ENCODE results near the gene ANKEF1. TPM values are rescaled to one million over a fixed set of nuclear protein-coding genes. Genes with fewer than 3 reads are reported as not detected.

The ANKEF1 gene
- total RNA-seq, 1 experiment from 2014 or later = 8.3 TPM

DNA sequence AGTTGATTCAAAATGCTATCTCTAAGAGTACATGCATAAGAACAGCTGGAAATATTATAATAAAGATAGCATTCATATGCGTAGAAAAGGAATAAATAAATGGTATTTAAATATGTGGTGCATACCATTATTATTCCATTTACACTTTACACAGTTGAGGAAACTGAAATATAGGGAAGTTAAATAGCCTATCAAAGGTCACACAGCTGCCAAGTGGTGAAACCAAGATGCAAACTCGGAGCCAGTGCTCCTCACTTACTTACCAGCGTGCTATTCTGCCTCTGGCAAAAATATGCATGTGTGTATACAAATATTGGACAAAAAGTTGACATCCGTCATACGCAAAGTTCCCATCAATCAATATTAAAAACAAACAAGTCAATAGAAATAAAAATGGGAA, 22.3 kb upstream of the ANKEF1 start:
- no peaks in the 10 kb centered on the region for H3K79me2 ChIP-seq (ENCODE audit: insufficient read depth, low read length)
- Mint-ChIP-seq H3K9me3 (no peaks in the 10 kb centered on the region), H3K4me1 (peaks cover 0 to 2% of the 10 kb centered on the region in 2 experiments; a peak in 2 of 4 replicates), H3K27ac (no peak overlapping the region), H3K27me3 (ENCODE audit: low read depth) (no peaks in the 10 kb centered on the region), H3K36me3 (ENCODE audit: insufficient read depth in 1 of 3, low read depth in 3 of 3) (no peaks in the 10 kb centered on the region), H3K4me3 (no peak overlapping the region)
- no peak overlapping the region for H3K56ac ChIP-seq (ENCODE audit: insufficient read length, low read depth, low read length)
- H3K4me1 ChIP-seq (ENCODE audit: insufficient read depth, low read length) = no peaks in the 10 kb centered on the region
- no peak overlapping the region for H2BK5ac ChIP-seq (ENCODE audit: insufficient read length, low read length)
- H3K23me2 ChIP-seq (ENCODE audit: insufficient read length, low read depth, low read length, poor library complexity, severe bottlenecking) = no peaks in the 10 kb centered on the region
- H3K4me2 ChIP-seq (ENCODE audit: insufficient read depth, insufficient read length, low read length) = no peak overlapping the region
- H3K23ac ChIP-seq (ENCODE audit: insufficient read length, low read depth, low read length) = no peak overlapping the region
- no peaks in the 10 kb centered on the region for H3K79me1 ChIP-seq (ENCODE audit: insufficient read depth, low read depth, low read length, poor library complexity, severe bottlenecking)
- H3K14ac ChIP-seq (ENCODE audit: insufficient read depth, low read length) = no peak overlapping the region
- DNase-seq = no peak
- no peaks in the 10 kb centered on the region for H4K20me1 ChIP-seq (ENCODE audit: control insufficient read depth, insufficient read depth, insufficient read length)
- no peak overlapping the region for H3T11ph ChIP-seq (ENCODE audit: low read length)
- H3K27me3 ChIP-seq (ENCODE audit: insufficient read depth, low read length) = no peaks in the 10 kb centered on the region
- H3K9ac ChIP-seq (ENCODE audit: extremely low read depth, insufficient read length, low read length) = no peak overlapping the region
- no peaks in the 10 kb centered on the region for H3K9me3 ChIP-seq (ENCODE audit: control insufficient read depth, low read depth, low read length)
- H2BK120ac ChIP-seq (ENCODE audit: low read depth, low read length, poor library complexity, severe bottlenecking) = no peak overlapping the region
- no peak overlapping the region for H2AK5ac ChIP-seq (ENCODE audit: insufficient read length, low read length)
- no CpG with 5 or more reads among the region's 5 CpGs for WGBS (ENCODE audit: extremely low coverage, insufficient read length, low lambda C conversion rate)
- no peak overlapping the region for H2BK15ac ChIP-seq (ENCODE audit: low read depth, low read length)
- H3K27ac ChIP-seq (ENCODE audit: insufficient read length, low read depth, low read length) = no peak overlapping the region
- no peak overlapping the region for H3K18ac ChIP-seq (ENCODE audit: insufficient read length, low read depth, low read length)
- H2BK12ac ChIP-seq (ENCODE audit: insufficient read length, low read depth, low read length) = no peak overlapping the region
- no peak overlapping the region for H4K8ac ChIP-seq (replicated peaks; ENCODE audit: insufficient read length, low read depth, low read length)
- no peak overlapping the region for H3K4ac ChIP-seq (ENCODE audit: low read depth, low read length)
- TF ChIP-seq CTCF (conservative IDR thresholded peaks at IDR 0.05) = no peak
- H4K91ac ChIP-seq (ENCODE audit: insufficient read length, low read depth, low read length) = no peak overlapping the region
- no peak overlapping the region for H2AFZ ChIP-seq (ENCODE audit: low read length)
- no peak overlapping the region for H2BK20ac ChIP-seq (ENCODE audit: low read depth, low read length, poor library complexity, severe bottlenecking)
- no peak overlapping the region for H4K5ac ChIP-seq (ENCODE audit: insufficient read length, low read depth, low read length)

Data from H9 (cell line).